PFSK-1 (cell line): ENCODE results near the gene SGCA.

Source experiments
- SIN3A ChIP-seq: IDR thresholded peaks from 2 replicates; pipeline ENCODE4 v1.6.1; 2012; ENCODE audit warnings: mild to moderate bottlenecking, low read length, moderate library complexity, borderline replicate concordance; ENCODE audit not compliant: insufficient read depth
- TAF1 ChIP-seq: IDR thresholded peaks from 2 replicates; pipeline ENCODE4 v1.6.1; 2012; ENCODE audit warnings: low read length, control low read depth, borderline replicate concordance; ENCODE audit not compliant: insufficient read depth

DNA sequence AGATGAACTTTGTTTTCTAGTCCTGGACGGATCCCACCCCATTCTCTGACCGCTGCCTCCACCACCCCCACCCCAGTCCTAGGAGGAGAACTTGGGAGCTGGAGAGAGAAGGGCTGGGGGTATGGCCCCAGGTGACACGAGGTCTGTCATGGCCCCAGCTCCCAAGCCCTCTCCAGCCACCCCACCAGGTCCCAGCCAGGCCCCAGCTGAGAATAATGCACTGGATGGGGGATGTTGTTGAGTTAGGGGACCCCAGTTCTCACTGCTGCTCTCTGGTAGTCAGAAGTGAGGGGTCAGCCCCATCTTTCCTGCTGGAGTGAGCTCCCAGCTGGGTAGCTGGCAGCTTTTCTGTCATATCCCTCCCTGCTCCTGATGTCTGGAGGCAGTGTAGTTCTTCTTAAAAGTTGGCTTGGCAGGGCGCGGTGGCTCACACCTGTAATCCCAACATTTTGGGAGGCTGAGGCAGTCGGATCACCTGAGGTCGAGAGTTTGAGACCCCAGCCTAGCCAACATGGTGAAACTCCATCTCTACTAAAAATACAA lies 40.2 kb downstream of the SGCA start:
- no peak for TF ChIP-seq TAF1
- TF ChIP-seq SIN3A: no peak
